HG03097 (cell line): ENCODE data around the gene POLN.

Source experiments
- ATAC-seq: cut with Tn5 transposase; IDR thresholded peaks from one replicate; pipeline ENCODE4 v1.9.1; 2021; ENCODE audit not compliant: unreplicated experiment, low FRiP score

Gene POLN

DNA sequence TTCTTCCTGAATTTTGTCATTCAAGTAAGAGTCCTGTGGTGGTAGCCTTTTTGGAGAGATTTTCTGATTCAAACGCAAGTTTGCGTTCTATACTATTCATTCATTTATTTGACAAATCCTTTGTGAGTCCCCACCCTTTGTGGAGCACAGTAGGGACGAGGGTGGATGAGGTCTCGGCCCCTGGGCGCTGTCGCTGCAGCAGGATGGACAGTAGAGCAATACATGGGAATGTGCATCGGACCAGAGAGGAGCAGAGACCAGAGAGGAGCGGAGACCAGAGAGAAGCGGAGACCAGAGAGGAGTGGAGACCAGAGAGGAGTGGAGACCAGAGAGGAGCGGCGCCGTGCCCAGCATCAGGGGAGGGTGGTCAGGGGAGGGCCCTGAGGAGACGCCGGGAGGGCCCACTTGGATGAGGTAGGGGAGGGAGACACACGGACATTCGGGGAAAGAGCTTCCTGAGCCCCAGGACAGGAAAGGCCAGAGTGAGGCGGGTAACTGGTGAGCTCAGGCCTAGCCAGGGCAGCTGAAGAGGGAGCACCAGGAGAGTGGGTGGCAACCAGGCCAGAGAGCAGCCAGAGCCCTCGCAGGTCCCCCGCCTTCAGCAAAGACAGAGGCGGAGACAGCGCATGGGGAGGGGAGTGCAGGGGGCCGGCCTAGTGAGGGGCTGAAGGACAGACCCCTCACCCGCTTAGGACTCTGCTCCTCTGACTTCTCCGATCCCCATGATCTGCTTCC is 115.4 kb downstream of the POLN start:
- ATAC-seq, result no peak

DNA sequence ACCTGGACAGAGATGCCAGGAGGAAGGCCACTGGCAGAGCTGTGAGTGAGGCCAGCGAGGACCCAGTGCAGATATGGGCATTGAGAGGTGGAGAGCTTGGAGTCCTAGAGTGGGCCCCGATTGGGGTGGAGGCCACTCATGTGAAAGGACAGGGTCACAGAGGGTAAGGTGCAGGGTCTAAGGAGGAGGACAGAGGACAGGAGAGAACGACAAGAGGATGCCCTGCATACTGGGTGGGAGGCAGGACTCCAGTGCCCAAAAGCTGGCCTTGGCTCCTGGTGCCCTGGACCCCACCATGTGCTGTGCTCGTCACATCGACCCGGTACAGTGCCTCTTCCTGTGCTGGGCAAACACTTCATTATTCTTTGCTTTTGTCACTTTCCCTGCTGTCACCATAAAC is 116.1 kb downstream of the POLN start:
- ATAC-seq, result no peak

DNA sequence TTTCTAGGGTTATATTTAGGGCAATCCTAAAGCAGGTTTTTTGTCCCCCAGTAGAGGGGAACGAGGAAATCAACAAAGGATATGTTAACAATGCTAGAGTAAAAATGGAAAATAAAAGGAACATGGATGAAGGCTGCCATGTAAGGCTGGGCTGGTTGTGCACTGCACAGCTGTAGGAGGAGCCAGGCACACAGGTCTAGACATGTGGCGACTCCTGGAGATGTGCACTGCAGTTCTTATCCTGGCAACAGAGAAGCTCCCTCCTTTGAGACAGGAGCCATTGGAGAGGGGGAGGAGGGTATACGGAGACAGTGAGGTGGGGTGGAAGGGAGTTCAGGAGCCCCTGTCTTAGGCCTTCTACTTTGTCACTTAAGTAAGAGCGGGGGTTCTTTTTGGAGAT is 116.9 kb downstream of the POLN start:
- ATAC-seq, result no peak

DNA sequence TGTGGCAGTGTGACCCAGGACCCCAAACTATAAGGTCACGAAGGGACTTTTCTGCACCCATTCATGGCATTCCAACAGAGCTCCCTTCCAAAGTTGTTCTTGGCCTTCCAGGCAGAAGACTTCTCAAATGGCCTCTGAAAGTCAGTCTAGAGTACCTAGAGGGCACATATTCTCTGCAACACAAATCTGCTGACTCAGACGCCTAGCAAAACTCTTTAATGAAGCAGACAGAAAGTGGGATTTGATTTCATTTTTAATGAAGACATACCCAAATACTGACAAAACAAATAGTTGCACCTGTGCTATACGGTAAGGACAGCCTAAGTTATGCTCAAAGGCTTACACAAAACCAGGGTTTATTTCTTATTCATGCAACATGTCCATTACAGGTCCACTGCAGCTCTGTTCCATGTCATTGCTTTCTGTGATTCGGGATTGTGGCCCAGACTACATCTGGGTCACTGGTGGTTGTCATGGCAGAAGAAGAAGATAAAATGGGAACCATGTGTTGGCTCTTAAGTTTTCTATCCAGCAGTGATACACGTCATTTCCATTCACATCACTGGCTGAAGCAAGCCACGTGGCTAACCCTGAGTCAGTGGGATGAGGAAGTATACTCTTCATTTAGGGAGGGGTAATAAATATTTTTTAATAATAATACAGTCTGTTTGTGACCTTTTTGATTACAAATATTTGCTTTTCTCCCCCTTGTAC is 125.1 kb downstream of the POLN start:
- no peak for ATAC-seq

DNA sequence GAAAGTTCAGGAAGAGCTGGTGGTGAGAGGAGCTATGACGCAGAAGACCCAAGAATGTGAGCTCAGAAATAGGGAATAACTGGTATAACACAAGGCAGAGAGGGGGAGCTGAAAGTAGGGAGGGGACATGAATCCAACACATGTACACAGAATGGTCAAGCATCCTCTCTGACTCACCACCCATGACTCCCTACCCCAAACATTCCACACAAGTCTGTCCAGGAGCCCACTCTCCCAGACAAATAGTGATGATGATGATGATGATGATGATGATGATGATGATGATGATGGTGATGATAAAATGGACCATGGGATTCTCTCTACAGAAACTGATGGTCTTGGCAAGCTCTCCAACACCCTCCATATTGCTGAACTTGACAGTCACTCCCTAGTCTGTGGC is 136.4 kb downstream of the POLN start:
- no peak for ATAC-seq

DNA sequence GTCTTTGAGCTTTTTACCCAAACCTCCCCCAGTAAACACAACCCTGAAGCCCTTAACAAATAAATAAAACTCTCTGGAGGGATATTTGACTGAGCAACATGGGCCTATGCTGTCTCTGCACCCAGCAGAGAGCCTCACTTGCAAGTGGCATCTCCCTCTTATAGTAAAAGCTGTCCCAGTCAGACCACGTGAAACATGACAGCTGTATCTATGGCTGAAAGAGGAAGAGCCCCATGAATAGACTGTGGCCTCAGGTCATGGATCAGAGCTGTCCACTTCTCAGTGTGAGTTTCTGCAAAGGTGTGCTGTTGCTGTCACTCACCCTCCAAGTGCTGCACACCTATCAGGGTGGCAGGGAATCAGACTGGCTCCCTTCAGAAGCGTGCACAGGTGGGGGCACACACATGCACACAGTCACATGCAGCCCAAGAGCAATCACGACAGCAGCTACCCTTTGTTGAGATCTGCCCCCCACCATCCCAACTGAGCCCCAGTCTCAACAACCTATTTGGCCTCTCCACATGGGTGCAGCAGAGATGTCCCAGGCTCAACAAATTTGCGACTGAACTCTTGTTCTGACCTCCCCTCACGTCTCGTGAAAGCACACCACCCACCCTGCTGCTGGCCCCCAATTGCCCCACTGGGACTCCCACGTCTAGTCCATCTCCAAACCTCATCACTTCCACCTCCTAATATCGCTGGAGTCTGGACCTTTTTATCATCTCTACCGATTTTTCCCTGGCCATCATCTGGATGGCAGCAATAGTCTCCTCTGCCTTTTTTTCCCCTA is 137.2 kb downstream of the POLN start:
- no peak for ATAC-seq

DNA sequence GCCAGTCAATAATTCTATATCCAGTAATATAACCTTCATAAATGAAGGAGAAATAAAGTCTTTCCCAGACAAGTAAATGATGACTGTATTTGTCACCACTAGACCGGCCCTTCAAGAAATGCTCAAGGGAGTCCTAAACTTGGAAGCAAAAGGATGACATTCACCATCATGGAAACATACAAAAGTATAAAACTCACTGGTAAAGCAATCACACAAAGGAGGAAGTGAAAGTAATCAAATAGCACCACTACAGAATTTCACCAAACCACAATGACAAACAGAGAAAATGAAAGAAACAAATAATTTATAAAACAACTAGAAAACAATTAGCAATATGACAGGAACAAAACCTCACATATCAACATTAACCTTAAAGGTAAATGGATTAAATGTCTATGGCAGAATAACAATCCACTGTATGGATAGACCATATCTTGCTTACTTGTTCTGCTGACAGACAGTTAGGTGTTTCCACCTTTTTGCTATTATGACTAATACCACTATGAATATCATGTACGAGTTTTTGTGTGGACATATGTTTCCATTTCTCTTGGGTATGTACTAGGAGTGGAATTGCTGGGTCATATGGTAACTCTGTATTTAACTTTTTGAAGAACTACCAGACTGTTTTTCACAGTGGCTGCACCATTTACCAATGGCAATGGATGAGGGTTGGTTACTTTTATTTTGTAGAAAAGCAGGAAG is 137.9 kb downstream of the POLN start:
- ATAC-seq, result no peak

DNA sequence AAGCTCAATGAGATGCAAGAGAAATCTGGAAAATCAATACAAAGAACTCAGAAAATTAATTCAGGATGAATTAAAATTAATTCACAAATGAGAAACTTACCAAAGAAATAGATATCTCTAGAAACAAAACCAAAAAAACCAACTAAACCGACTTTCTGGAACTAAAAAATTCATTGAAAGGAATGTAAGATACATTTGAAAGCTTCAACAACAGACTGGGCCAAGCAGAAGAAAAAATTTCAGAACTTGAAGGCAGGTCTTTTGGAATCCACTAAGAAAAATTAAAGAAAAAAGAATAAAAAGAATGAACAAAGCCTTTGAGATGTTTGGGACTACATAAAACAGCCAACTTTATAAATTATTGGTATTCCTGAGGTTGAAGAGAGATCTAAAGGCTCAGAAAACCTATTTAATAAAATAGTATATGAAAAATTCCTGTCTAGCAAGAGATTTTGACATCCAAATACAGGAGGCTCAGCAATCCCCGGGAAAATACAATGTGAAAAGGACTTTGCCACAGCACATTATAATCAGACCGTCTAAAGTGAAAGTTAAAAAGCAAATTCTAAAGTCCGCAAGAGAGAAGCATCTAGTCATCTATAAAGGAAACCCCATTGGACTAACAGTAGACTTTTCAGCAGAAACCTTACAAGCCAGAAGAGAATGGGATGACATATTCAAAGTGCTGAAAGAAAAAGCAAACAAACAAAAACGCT is 138.6 kb downstream of the POLN start:
- ATAC-seq, result no peak

DNA sequence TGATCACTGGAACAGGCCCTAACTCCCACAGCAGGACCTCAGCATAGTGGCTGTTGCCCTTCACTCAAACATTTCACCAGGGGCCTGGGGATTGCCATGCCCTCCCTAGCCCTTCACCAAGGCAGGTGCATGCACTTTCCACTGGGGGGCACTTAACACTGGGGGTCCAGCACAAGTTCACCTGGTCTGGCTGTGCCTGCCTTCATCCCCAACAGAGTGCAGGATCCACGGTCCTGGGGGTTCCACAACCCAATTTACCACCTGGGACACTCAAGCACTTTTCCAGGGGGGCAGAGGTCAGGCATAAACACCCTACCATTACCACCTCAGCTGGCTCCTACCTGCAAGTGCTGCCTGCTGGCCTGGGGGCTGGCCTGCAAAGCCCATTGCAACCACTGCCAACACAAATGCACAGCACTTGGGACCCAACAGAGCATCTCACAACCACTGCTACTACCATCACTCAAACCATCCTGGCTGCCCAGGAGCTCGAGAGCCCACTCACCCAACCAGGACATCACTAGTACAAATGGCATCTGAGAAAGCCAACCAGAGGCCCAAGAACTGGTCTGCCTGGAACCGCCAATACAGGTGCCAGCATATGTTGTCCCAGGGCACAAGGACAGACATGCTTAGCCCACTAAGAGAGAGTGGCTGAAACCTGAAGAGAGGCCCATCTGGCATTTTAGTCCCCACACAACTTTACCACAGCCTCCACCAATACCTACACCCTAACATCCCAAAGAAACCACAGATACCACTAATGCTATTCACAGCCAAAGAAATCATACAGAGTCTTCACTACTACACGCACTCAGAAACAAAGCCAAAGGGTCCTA is 139.7 kb downstream of the POLN start:
- no peak for ATAC-seq

DNA sequence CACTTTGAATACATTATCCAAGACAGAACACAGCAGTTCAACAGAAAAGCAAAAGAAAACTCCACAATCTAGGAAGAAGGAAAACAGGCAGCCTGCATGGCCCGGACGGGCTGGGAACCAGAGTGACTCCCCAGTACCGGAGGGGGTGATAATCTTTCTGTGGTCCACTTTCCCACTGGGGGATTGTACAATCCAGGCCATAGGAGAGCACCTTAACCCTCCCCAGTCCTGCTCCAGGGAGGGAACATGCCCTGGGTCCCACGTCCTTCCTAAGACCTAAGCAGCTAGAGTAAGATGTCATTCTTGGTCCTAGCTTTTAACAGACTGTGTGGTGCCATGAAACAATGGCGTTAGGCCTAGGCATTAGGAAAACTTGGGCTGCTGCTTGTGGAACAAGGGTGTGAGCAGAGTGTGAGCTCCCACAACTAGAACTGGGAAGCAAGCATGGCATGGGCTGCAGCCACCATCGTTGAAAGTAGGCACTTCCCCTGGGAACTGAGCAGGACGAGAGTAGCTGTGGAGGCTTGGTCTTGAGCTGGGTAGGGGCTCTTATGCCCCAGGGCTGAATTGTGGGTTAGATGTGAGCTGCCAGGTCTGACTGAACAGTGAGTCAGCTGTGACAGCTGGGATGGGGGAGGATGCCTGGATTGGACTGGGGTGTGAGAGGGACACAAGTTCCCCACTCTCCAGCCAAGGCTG is 140.4 kb downstream of the POLN start:
- ATAC-seq, result no peak

DNA sequence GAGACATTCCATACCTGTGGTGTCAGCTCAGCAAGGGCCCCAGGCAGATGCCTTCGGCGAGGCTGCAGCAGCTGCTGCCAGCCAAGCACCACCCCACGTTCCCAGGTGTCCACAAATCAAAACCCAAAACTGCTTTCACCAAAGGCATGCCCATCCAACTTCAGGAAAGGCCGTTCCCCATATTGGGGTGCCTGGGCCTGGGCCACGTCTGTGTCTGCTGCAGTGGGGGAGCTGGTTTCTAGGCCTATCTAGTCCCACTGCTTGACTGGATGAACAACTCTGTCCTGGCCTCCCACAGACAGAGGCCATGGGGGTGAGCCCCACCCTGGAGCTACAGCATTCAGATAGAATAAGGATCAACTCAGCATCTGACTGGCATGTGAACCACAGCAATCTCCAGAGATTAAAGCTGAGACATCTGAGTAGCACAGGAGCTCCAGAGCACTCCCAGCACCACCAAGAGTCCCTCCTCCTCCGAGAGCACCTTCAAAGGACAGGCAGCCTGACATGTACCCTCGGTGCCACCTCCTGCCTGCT is 145.8 kb downstream of the POLN start:
- no peak for ATAC-seq

DNA sequence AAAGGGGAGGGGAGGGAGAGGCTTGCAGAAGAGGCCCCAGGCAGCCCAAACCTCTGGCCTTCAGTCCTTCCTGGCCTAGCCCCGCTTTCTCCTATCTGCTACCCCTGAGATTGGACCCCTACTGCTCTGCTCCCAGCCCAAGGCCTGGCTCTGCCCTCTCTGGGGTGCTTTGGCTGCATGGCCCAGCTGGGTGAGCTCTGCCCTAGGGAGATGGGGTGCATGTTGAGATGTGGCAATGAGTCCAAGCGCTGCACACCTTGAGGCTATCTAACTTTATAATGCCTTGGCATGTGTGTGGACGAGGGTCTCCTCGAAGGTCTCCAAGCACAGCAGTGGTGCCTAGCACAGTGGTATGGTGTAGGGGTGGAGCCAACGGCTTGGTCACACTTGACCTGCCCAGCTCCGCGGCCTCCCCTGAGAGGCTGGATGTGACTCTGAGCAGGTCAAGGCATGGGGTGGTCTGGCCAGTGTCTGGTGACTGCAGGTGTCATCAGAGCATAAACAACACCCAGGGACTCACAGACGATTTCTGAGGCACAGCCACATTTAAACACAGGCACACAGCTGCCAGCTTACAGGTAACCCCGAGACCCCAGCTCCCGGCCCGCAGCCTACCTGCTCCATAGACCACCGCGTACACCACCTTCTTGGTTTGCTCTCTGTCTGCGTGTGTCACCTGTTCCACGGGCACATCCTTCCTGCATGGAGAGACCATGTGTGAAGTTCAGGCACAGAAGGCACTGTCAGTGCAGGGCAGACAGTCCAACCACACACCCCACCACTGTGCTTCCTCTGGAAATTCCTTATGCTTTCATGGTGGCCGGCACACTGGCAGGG is 146.5 kb downstream of the POLN start:
- no peak for ATAC-seq

DNA sequence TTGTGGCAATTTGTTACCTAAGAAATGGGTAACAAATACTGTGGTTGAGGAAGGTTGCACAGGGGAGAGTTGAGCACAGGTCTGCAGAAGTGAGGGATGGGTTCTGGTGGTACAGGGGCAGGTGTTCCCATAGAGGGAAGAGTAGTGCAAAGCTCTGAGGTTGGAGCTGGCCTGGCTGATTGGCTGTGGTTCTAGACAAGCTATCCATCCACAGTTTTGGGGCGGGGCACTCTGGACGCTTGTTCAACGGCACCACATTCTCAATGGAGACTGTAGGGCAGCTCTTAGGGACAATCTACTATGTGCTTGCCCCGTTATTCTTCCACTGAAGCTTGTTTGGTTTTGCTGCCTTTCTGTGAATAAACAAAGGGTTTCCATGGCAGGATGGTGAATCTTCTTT is 147.4 kb downstream of the POLN start:
- ATAC-seq, result no peak

DNA sequence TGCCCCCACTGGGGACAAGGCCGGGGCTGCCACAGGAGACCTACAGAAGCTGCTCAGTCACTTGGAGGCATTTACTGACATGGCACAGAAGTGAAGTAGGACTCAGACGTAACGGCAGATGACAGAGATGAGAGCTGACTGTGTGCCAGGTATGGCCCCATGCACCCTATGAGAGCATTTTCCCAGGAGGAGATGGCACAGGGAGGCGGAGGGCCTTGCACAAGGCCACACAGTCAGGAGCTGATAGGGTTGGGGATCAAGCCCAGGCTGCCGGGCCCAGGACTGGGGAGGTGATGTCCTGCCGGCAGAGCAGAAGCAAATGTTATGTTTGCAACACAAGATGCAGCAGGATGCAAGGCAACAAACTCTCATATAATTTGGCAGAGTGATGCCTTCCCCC is 148.7 kb downstream of the POLN start:
- no peak for ATAC-seq

DNA sequence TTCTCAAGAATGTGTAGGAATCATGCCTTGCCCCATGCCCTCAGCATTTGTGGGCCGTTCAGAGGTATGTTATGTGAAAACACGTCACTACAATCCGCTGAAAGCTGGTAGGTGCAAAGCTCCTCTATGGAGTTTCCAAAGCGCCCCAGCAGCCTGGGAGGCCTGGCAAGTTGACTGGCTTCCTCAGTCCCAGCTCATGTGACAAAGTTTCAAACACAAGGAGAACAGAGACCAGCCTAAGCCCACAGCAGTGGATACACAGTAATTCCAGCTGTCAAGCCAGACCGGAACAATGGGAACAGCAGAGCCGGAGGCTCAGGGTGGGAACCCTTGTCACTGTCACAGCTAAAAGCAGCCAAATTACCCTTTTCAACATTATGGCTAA is 149.3 kb downstream of the POLN start:
- ATAC-seq, result no peak

DNA sequence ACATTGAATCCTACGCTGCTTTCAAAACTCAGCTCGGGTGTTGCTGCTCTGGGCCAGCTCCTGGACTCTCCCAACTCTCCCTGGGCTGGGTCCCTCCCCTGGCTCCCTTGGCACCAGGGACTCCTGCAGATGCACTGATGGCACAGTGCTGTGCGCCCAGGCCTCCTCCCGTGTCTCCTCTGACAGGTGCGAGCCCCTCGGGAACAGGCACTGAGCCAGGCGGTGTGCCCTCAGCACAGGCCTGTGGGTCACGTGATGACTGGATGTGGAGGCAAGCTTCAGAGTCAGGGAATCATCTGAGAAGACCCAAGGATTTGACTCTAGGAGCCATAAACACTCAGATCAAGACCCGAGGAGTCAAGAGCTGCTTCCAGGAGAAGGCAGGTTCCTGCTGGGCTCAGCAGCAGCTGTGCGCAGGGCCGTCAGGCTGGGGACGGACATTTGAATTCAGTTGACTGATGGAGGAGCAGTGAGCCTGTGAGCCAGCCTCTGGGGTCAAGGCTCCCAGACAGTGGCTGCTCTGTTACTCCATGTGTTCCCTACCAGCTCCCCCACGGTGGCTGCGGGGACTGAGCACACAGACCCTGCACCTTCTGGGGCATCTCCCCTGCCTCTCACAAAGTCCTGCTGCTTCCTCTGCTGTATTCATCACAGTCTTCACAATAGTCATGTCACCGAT is 149.8 kb downstream of the POLN start:
- no peak for ATAC-seq

DNA sequence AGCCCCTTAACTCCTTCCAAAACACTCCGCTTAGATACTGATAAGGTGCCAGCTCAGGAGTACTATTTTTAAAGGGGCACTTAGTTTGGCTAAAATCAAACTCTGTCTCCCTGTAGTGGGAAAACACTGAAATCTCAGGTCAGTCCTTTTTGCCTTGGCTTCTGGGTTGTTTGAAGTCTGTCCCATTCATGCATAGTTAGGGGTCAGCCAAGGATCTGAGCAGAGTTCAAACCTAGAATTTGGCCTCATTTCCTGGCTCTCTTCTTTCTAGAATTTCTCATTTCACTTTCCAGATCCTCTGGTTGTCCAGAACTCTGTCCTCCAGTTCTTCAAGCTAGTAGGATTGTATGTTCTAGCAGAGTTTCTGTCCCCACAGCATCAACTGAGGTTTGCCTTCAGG is 151.3 kb downstream of the POLN start:
- ATAC-seq, result no peak
